ENCODE data around the gene SGPP2. TPM values are rescaled to one million over a fixed set of nuclear protein-coding genes. Genes with fewer than 3 reads are reported as not detected.
"Not testable (repeated sequence)": the region's sequence is repeated elsewhere in the genome, so short reads cannot be mapped to it uniquely, and the experiment has no call there.

Gene SGPP2
- polyA plus RNA-seq, 3 donors: not detected

- Mint-ChIP-seq H3K36me3 (no peaks in the 10 kb centered on the region), H3K27me3 (ENCODE audit: low read depth in 3 of 3) (peaks cover 8 to 14% (median 11%) of the 10 kb centered on the region in 3 donors), H3K9me3 (peaks cover 0 to 5% (median 4%) of the 10 kb centered on the region in 7 donors), H3K4me3 (no peak overlapping the region), H3K4me1 (peaks cover 7% of the 10 kb centered on the region), H3K27ac (no peak overlapping the region)
- Histone ChIP-seq H3K9ac (ENCODE audit: insufficient read depth, low read length, poor library complexity, severe bottlenecking) (no peak overlapping the region), H3K36me3 (replicated peaks in 1 of 2; ENCODE audit: control insufficient read depth in 1 of 2, insufficient read depth in 2 of 2, low read length in 2 of 2) (no peaks in the 10 kb centered on the region), H3K4me3 (replicated peaks in 1 of 3; ENCODE audit: low read depth in 2 of 3, low read length in 3 of 3) (no peak overlapping the region), H3K79me2 (ENCODE audit: insufficient read depth, low read length) (no peaks in the 10 kb centered on the region), H3K27ac (ENCODE audit: low read depth in 1 of 2, low read length in 2 of 2) (no peak overlapping the region), H3K27me3 (ENCODE audit: control insufficient read depth in 2 of 2, insufficient read depth in 2 of 2, low read length in 2 of 2) (peaks cover 0 to 4% of the 10 kb centered on the region in 2 donors), H2AFZ (ENCODE audit: insufficient read depth, low read depth, low read length, poor library complexity, severe bottlenecking) (no peak overlapping the region), H3K4me1 (ENCODE audit: control insufficient read depth in 1 of 2, insufficient read depth in 2 of 2, low read length in 2 of 2) (no peaks in the 10 kb centered on the region), H3K9me3 (replicated peaks in 1 of 2; ENCODE audit: control insufficient read depth in 1 of 2, insufficient read depth in 1 of 2, low read length in 2 of 2) (no peaks in the 10 kb centered on the region), H4K20me1 (ENCODE audit: insufficient read depth, low read length) (no peaks in the 10 kb centered on the region), H3K4me2 (replicated peaks; ENCODE audit: extremely low read depth, low read length, poor library complexity, severe bottlenecking) (no peak overlapping the region)
- intact Hi-C loops (cut with micrococcal nuclease): no loop called here
- TF ChIP-seq CTCF (IDR thresholded peaks at IDR 0.05): no peak
- no CpG with 5 or more reads among the region's 4 CpGs for WGBS (ENCODE audit: insufficient coverage)
- peak in 1 of 3 donors; percentile 32 for DNase-seq
Measured at GRCh38 chr2:222434204-222434603, 9.9 kb downstream of the SGPP2 start.

GRCh38 chr2:222435400-222436039 lies 11.2 kb downstream of the SGPP2 start:
- H3K4me3 Mint-ChIP-seq; H3K4me2 ChIP-seq (replicated peaks; ENCODE audit: extremely low read depth, low read length, poor library complexity, severe bottlenecking); H3K36me3 Mint-ChIP-seq; H2AFZ ChIP-seq (ENCODE audit: insufficient read depth, low read depth, low read length, poor library complexity, severe bottlenecking); H3K9ac ChIP-seq (ENCODE audit: insufficient read depth, low read length, poor library complexity, severe bottlenecking); H3K9me3 Mint-ChIP-seq; H3K27ac Mint-ChIP-seq; H3K79me2 ChIP-seq (ENCODE audit: insufficient read depth, low read length); DNase-seq; H3K4me3 ChIP-seq (replicated peaks in 1 of 3; ENCODE audit: low read depth in 2 of 3, low read length in 3 of 3); H3K36me3 ChIP-seq (replicated peaks in 1 of 2; ENCODE audit: control insufficient read depth in 1 of 2, insufficient read depth in 2 of 2, low read length in 2 of 2); H3K4me1 Mint-ChIP-seq; H4K20me1 ChIP-seq (ENCODE audit: insufficient read depth, low read length); H3K27me3 ChIP-seq (ENCODE audit: control insufficient read depth in 2 of 2, insufficient read depth in 2 of 2, low read length in 2 of 2); intact Hi-C loops (cut with micrococcal nuclease); H3K9me3 ChIP-seq (replicated peaks in 1 of 2; ENCODE audit: control insufficient read depth in 1 of 2, insufficient read depth in 1 of 2, low read length in 2 of 2); H3K27ac ChIP-seq (ENCODE audit: low read depth in 1 of 2, low read length in 2 of 2); H3K4me1 ChIP-seq (ENCODE audit: control insufficient read depth in 1 of 2, insufficient read depth in 2 of 2, low read length in 2 of 2): not testable (repeated sequence)
- H3K27me3 Mint-ChIP-seq (ENCODE audit: low read depth in 3 of 3): peaks cover 4 to 12% (median 8%) of the 10 kb centered on the region in 3 donors
- 80% methylated on average over 3 of the region's 6 CpGs for WGBS (ENCODE audit: insufficient coverage)
